Panc1 (cell line): ENCODE measurements around the gene DCP1A.

ENCODE experiments used
- CTCF ChIP-seq: fragments of 450-650 bp; IDR thresholded peaks from 2 replicates; pipeline ENCODE4 v1.5.1; 2017; ENCODE audit warnings: mild to moderate bottlenecking
- POLR2AphosphoS5 ChIP-seq: IDR thresholded peaks from 2 replicates; pipeline ENCODE4 v1.6.1; 2012; ENCODE audit warnings: mild to moderate bottlenecking, low read depth, low read length, moderate library complexity
- SIN3A ChIP-seq: IDR thresholded peaks from 2 replicates; pipeline ENCODE4 v1.6.1; 2012; ENCODE audit warnings: low read depth, mild to moderate bottlenecking, low read length, moderate library complexity, borderline replicate concordance; ENCODE audit not compliant: insufficient read depth
- TCF7L2 ChIP-seq: IDR thresholded peaks from 2 replicates; pipeline ENCODE4 v1.6.1; 2011; ENCODE audit warnings: mild to moderate bottlenecking, low read depth, low read length, inconsistent platforms

- no peak for TF ChIP-seq CTCF
- TF ChIP-seq POLR2AphosphoS5: no peak
- no peak for TF ChIP-seq TCF7L2
- TF ChIP-seq SIN3A: no peak
Measured at GRCh38 chr3:53282581-53282980, 64.8 kb downstream of the DCP1A start.
